Esophagus muscularis mucosa (tissue), 4 donors: ENCODE data around the gene NELFCD.

ENCODE experiments used
- CTCF ChIP-seq, 3 experiments: fragments of 200-600 bp in 2 of 3; fragments of 450-650 bp in 1 of 3; sonication (generic) in 2 of 3; IDR thresholded peaks; one replicate each; pipeline ENCODE4 v1.5.1; 2017 to 2019; ENCODE audit warnings: antibody characterized with exemption in 3 of 3, mild to moderate bottlenecking in 2 of 3, moderate library complexity in 1 of 3
- EP300 ChIP-seq: sonication (generic); formaldehyde crosslinking; IDR thresholded peaks from one replicate; pipeline ENCODE4 v1.6.1; 2017; ENCODE audit warnings: antibody characterized with exemption
- POLR2A ChIP-seq: fragments of 450-650 bp; IDR thresholded peaks from one replicate; pipeline ENCODE4 v1.6.1; 2017; ENCODE audit warnings: antibody characterized with exemption, moderate library complexity, mild to moderate bottlenecking, low read depth
- POLR2AphosphoS5 ChIP-seq, 2 donors: sonication (generic); formaldehyde crosslinking; IDR thresholded peaks; one replicate each; pipeline ENCODE4 v1.6.1; 2017; ENCODE audit warnings: antibody characterized with exemption in 2 of 2

GRCh38 chr20:59025511-59025910, 44.5 kb downstream of the NELFCD start:
- no peak for TF ChIP-seq CTCF (IDR thresholded peaks at IDR 0.05)
- TF ChIP-seq POLR2AphosphoS5 (IDR thresholded peaks at IDR 0.05): no peak
- no peak for TF ChIP-seq EP300
- TF ChIP-seq POLR2A: no peak
